GM19328 (cell line): ENCODE data around the gene SFXN5.
"Not testable (repeated sequence)": the region's sequence is repeated elsewhere in the genome, so short reads cannot be mapped to it uniquely, and the experiment has no call there.

Experiments used
- ATAC-seq: cut with Tn5 transposase; IDR thresholded peaks from one replicate; pipeline ENCODE4 v1.9.1; 2021; ENCODE audit warnings: mild to moderate bottlenecking, moderate library complexity; ENCODE audit not compliant: unreplicated experiment

The SFXN5 gene

GRCh38 chr2:73071360-73072128 lies at the start of gene SFXN5:
TSS of gene SFXN5 (minus strand) at chr2:73071712. CDS start at chr2:73071705, 7 bp downstream.
- peak; percentile 95 for ATAC-seq

- ATAC-seq: not testable (repeated sequence)
These were observed 48.2 kb upstream of the SFXN5 start for GRCh38 chr2:73119611-73120239.

GRCh38 chr2:73117441-73117840 lies 45.9 kb upstream of the SFXN5 start:
- no peak for ATAC-seq

- no peak for ATAC-seq
These were observed 44.9 kb upstream of the SFXN5 start for GRCh38 chr2:73116182-73116960.

GRCh38 chr2:73114273-73114867 lies 42.9 kb upstream of the SFXN5 start:
- no peak for ATAC-seq

- ATAC-seq: peak; percentile 70
These were observed 41.7 kb upstream of the SFXN5 start, which contains the start of gene RAB11FIP5 for GRCh38 chr2:73112913-73113854. TSS of gene RAB11FIP5 (minus strand) at chr2:73112948. CDS start at chr2:73112777, 171 bp downstream.

- peak; percentile 24 for ATAC-seq
These were observed 40.8 kb upstream of the SFXN5 start for GRCh38 chr2:73112026-73112912.

GRCh38 chr2:73111073-73112025 lies 39.8 kb upstream of the SFXN5 start:
- ATAC-seq: no peak

GRCh38 chr2:73110168-73111072 lies 38.9 kb upstream of the SFXN5 start:
- no peak for ATAC-seq

- no peak for ATAC-seq
These were observed 38.1 kb upstream of the SFXN5 start for GRCh38 chr2:73109431-73110167.

GRCh38 chr2:73107211-73107926 lies 35.9 kb upstream of the SFXN5 start:
- no peak for ATAC-seq

- no peak for ATAC-seq
These were observed 35.3 kb upstream of the SFXN5 start for GRCh38 chr2:73106791-73107190.

- ATAC-seq: no peak
These were observed 34.0 kb upstream of the SFXN5 start for GRCh38 chr2:73105511-73105971.

GRCh38 chr2:73104933-73105332 lies 33.4 kb upstream of the SFXN5 start:
- ATAC-seq: no peak

- no peak for ATAC-seq
These were observed 31.6 kb upstream of the SFXN5 start for GRCh38 chr2:73103018-73103542.
